Neural cell (in vitro differentiated cells): Measurements from ENCODE around the gene EXD3. TPM values are rescaled to one million over a fixed set of nuclear protein-coding genes. Genes with fewer than 3 reads are reported as not detected.

Experiments
- H2AFZ ChIP-seq: fragments of 200-600, 300-800 bp; sonication (generic), shearing (Covaris generic); 2 replicates; pipeline ENCODE4 v1.6.0; 2014; ENCODE audit warnings: low read depth, mild to moderate bottlenecking, antibody characterized with exemption, low read length, moderate library complexity
- H3F3A ChIP-seq: fragments of 200-600 bp; shearing (Covaris generic); 2 replicates; pipeline ENCODE4 v1.6.1; 2016; ENCODE audit warnings: mild to moderate bottlenecking, moderate library complexity, mixed read lengths, antibody characterized with exemption, low read length; ENCODE audit not compliant: insufficient read depth, poor library complexity, severe bottlenecking
- H3K27ac ChIP-seq: fragments of 200-600, 300-800 bp; sonication (generic), shearing (Covaris generic); 2 replicates; pipeline ENCODE4 v1.5.1; 2014; ENCODE audit warnings: mild to moderate bottlenecking, low read length, moderate library complexity
- H3K27me3 ChIP-seq: fragments of 300-800, 200-600 bp; sonication (generic), shearing (Covaris generic); 2 replicates; pipeline ENCODE4 v1.6.0; 2014; ENCODE audit warnings: mild to moderate bottlenecking, low read depth, low read length, moderate library complexity; ENCODE audit not compliant: insufficient read depth
- H3K36me3 ChIP-seq: fragments of 300-800, 200-600 bp; sonication (generic), shearing (Covaris generic); 2 replicates; pipeline ENCODE4 v1.5.1; 2014; ENCODE audit warnings: mild to moderate bottlenecking, antibody characterized with exemption, low read length, moderate library complexity; ENCODE audit not compliant: insufficient read depth
- H3K4me2 ChIP-seq: fragments of 300-800, 200-600 bp; sonication (generic), shearing (Covaris generic); 2 replicates; pipeline ENCODE4 v1.6.0; 2014; ENCODE audit warnings: mild to moderate bottlenecking, low read length
- H3K4me3 ChIP-seq: fragments of 300-800, 200-600 bp; sonication (generic), shearing (Covaris generic); 2 replicates; pipeline ENCODE4 v1.5.1; 2014; ENCODE audit warnings: mild to moderate bottlenecking, low read length, moderate library complexity
- H3K79me2 ChIP-seq: fragments of 200-600 bp; shearing (Covaris generic); replicated peaks from 2 replicates; pipeline ENCODE4 v1.6.0; 2014; ENCODE audit warnings: mild to moderate bottlenecking, low read length, moderate library complexity; ENCODE audit not compliant: insufficient read depth
- H3K9ac ChIP-seq: fragments of 300-800, 200-600 bp; sonication (generic), shearing (Covaris generic); 2 replicates; pipeline ENCODE4 v1.6.1; 2016; ENCODE audit warnings: mild to moderate bottlenecking, low read length, mixed read lengths
- H3K9me2 ChIP-seq: fragments of 200-600 bp; shearing (Covaris generic); 2 replicates; pipeline ENCODE4 v1.6.1; 2016; ENCODE audit warnings: mild to moderate bottlenecking, low read length, mixed read lengths; ENCODE audit not compliant: insufficient read depth
- H3K9me3 ChIP-seq: fragments of 200-600, 300-800 bp; sonication (generic), shearing (Covaris generic); 2 replicates; pipeline ENCODE4 v1.6.1; 2016; ENCODE audit warnings: mild to moderate bottlenecking, mixed run types, low read length, moderate library complexity, mixed read lengths
- H4K20me1 ChIP-seq: fragments of 200-600 bp; shearing (Covaris generic); 2 replicates; pipeline ENCODE4 v1.6.1; 2016; ENCODE audit warnings: mild to moderate bottlenecking, mixed run types; ENCODE audit not compliant: insufficient read depth
- CTCF ChIP-seq: fragments of 450-650 bp; IDR thresholded peaks from 2 replicates; pipeline ENCODE4 v1.5.1; 2014; ENCODE audit warnings: antibody characterized with exemption, mild to moderate bottlenecking, moderate library complexity; ENCODE audit not compliant: poor library complexity, severe bottlenecking
- EP300 ChIP-seq: fragments of 450-650 bp; conservative IDR thresholded peaks from 2 replicates; pipeline ENCODE4 v1.6.1; 2014; ENCODE audit warnings: antibody characterized with exemption, mild to moderate bottlenecking, moderate library complexity; ENCODE audit not compliant: poor library complexity, severe bottlenecking
- EZH2 ChIP-seq: fragments of 200-600, 300-800 bp; shearing (Covaris generic), sonication (generic); IDR thresholded peaks from 2 replicates; pipeline ENCODE4 v1.6.1; 2014; ENCODE audit warnings: antibody characterized with exemption, low read length, borderline replicate concordance, mild to moderate bottlenecking; ENCODE audit not compliant: insufficient read depth, poor library complexity, severe bottlenecking
- MXI1 ChIP-seq: fragments of 450-650 bp; conservative IDR thresholded peaks from 2 replicates; pipeline ENCODE4 v1.6.1; 2014; ENCODE audit warnings: antibody characterized with exemption, mild to moderate bottlenecking; ENCODE audit not compliant: poor library complexity, severe bottlenecking
- POLR2AphosphoS5 ChIP-seq: IDR thresholded peaks from 2 replicates; pipeline ENCODE4 v1.6.1; 2012
- RAD21 ChIP-seq: fragments of 450-650 bp; conservative IDR thresholded peaks from 2 replicates; pipeline ENCODE4 v1.6.1; 2014; ENCODE audit warnings: antibody characterized with exemption, mild to moderate bottlenecking, moderate library complexity
- REST ChIP-seq: IDR thresholded peaks from 2 replicates; pipeline ENCODE4 v1.6.1; 2012; ENCODE audit warnings: borderline replicate concordance
- SMC3 ChIP-seq: fragments of 450-650 bp; conservative IDR thresholded peaks from 2 replicates; pipeline ENCODE4 v1.6.1; 2014; ENCODE audit warnings: antibody characterized with exemption, mild to moderate bottlenecking, moderate library complexity; ENCODE audit not compliant: poor library complexity
- TAF1 ChIP-seq: IDR thresholded peaks from 2 replicates; pipeline ENCODE4 v1.6.1; 2012; ENCODE audit warnings: low read depth
- polyA plus RNA-seq: library from polyadenylated mRNA; depleted of rRNA; stranded (reverse); fragments of >200 nt; gene quantifications from 2 replicates; pipeline ENCODE4 v1.2.3, GENCODE V29; 2014

The EXD3 gene
- polyA plus RNA-seq, 1 donor from 2014 or later: 32.9 TPM

GRCh38 chr9:137333016-137333671, 89.8 kb downstream of the EXD3 start:
- Histone ChIP-seq H2AFZ (no peak overlapping the region), H3K36me3 (no peaks in the 10 kb centered on the region)

GRCh38 chr9:137331929-137332328, 91.0 kb downstream of the EXD3 start:
- no peaks in the 10 kb centered on the region for H4K20me1 ChIP-seq
- no peak for TF ChIP-seq RAD21
- no peak for TF ChIP-seq SMC3
- TF ChIP-seq EZH2: no peak
- TF ChIP-seq TAF1: no peak
- no peak for TF ChIP-seq REST
- no peak for TF ChIP-seq EP300
- TF ChIP-seq CTCF: no peak
- TF ChIP-seq MXI1: no peak
- no peak for TF ChIP-seq POLR2AphosphoS5
- H3K27ac ChIP-seq: no peak overlapping the region
- no peaks in the 10 kb centered on the region for H3K36me3 ChIP-seq
- no peak overlapping the region for H3K4me3 ChIP-seq
- H3K4me2 ChIP-seq: no peak overlapping the region
- H3K27me3 ChIP-seq: no peaks in the 10 kb centered on the region
- H3K9me3 ChIP-seq: no peaks in the 10 kb centered on the region
- H3K9me2 ChIP-seq: no peaks in the 10 kb centered on the region
- no peaks in the 10 kb centered on the region for H3K79me2 ChIP-seq
- no peak overlapping the region for H3K9ac ChIP-seq
- no peaks in the 10 kb centered on the region for H3F3A ChIP-seq
- no peak overlapping the region for H2AFZ ChIP-seq

More at GRCh38 chr9:137333016-137333671, 89.8 kb downstream of the EXD3 start:
- no peaks in the 10 kb centered on the region for H3F3A ChIP-seq
- no peaks in the 10 kb centered on the region for H3K9me3 ChIP-seq
- no peak for TF ChIP-seq POLR2AphosphoS5
- H3K79me2 ChIP-seq: no peaks in the 10 kb centered on the region
- no peak overlapping the region for H3K4me3 ChIP-seq
- H3K9ac ChIP-seq: no peak overlapping the region
- no peak overlapping the region for H3K4me2 ChIP-seq
- H3K27me3 ChIP-seq: no peaks in the 10 kb centered on the region
- no peaks in the 10 kb centered on the region for H3K9me2 ChIP-seq
- no peak overlapping the region for H3K27ac ChIP-seq
- no peaks in the 10 kb centered on the region for H4K20me1 ChIP-seq
